Peyer's patch (tissue), 4 donors: ENCODE data around the gene ZNF576. TPM values are rescaled to one million over a fixed set of nuclear protein-coding genes. Genes with fewer than 3 reads are reported as not detected.

Experiments
- DNase-seq, 3 donors: peaks; one replicate each; pipeline ENCODE4 v3.0.0-alpha.2; 2017 to 2019
- H3K27ac ChIP-seq, 4 donors: fragments of 200-600 bp; sonication (generic); one replicate each; pipeline ENCODE4 v1.5.1; 2016 to 2019
- H3K27me3 ChIP-seq, 2 donors: fragments of 200-600 bp; sonication (generic); one replicate each; pipeline ENCODE4 v1.5.1; 2019
- H3K36me3 ChIP-seq, 3 donors: fragments of 200-600 bp; sonication (generic); one replicate each; pipeline ENCODE4 v1.5.1; 2016 to 2019
- H3K4me1 ChIP-seq, 4 donors: fragments of 200-600 bp; sonication (generic); one replicate each; pipeline ENCODE4 v1.5.1; 2016 to 2019
- H3K4me3 ChIP-seq, 4 donors: fragments of 200-600 bp; sonication (generic); 1 replicate in 3 of 4; 2 replicates in 1 of 4; pipeline ENCODE4 v1.5.1; 2016 to 2019; ENCODE audit warnings: mild to moderate bottlenecking in 1 of 4
- H3K9me3 ChIP-seq, 4 donors: fragments of 200-600 bp; sonication (generic); one replicate each; pipeline ENCODE4 v1.5.1; 2016 to 2019; ENCODE audit warnings: mild to moderate bottlenecking in 1 of 4
- CTCF ChIP-seq, 6 experiments: fragments of 450-650 bp in 4 of 6; fragments of 200-600 bp in 2 of 6; sonication (generic) in 1 of 6; IDR thresholded peaks; one replicate each; pipeline ENCODE4 v1.5.1; 2017 to 2019; ENCODE audit warnings: antibody characterized with exemption in 6 of 6, mild to moderate bottlenecking in 3 of 6, moderate library complexity in 1 of 6
- POLR2A ChIP-seq, 2 donors: fragments of 450-650 bp; IDR thresholded peaks; one replicate each; pipeline ENCODE4 v1.5.1; 2017; ENCODE audit warnings: antibody characterized with exemption in 2 of 2, mild to moderate bottlenecking in 2 of 2, moderate library complexity in 2 of 2
- total RNA-seq, 4 donors: library from RNA; depleted of rRNA; stranded (reverse); fragments of >200 nt; gene quantifications; one replicate each; pipeline ENCODE4 v1.1.0, GENCODE V29; 2016

Gene ZNF576
- total RNA-seq, 4 donors from 2014 or later, result 6.6 to 21.9 (median 16.5) TPM

- Histone ChIP-seq H3K27me3 (no peaks in the 10 kb centered on the region), H3K36me3 (no peaks in the 10 kb centered on the region), H3K27ac (peak overlapping the region in 3 of 4 donors; percentile 22 to 81 (median 62)), H3K4me1 (peaks cover 0 to 12% (median 9%) of the 10 kb centered on the region in 4 donors), H3K9me3 (no peaks in the 10 kb centered on the region), H3K4me3 (peak overlapping the region; percentile 57 to 87 (median 73))
- DNase-seq, result peak in 1 of 3 donors; percentile 54
- TF ChIP-seq POLR2A (IDR thresholded peaks at IDR 0.05) (no peak), CTCF (IDR thresholded peaks at IDR 0.05) (no peak)
Measured at GRCh38 chr19:43575955-43576878, 20.2 kb upstream of the ZNF576 start.

GRCh38 chr19:43578787-43579186 is 17.6 kb upstream of the ZNF576 start:
- no peak overlapping the region for H3K27ac ChIP-seq
- H3K36me3 ChIP-seq, result no peaks in the 10 kb centered on the region
- H3K27me3 ChIP-seq, result no peaks in the 10 kb centered on the region
- H3K4me3 ChIP-seq, result no peak overlapping the region
- TF ChIP-seq POLR2A (IDR thresholded peaks at IDR 0.05) (no peak), CTCF (IDR thresholded peaks at IDR 0.05) (no peak)
- H3K4me1 ChIP-seq, result peaks cover 0 to 12% (median 9%) of the 10 kb centered on the region in 4 donors
- H3K9me3 ChIP-seq, result no peaks in the 10 kb centered on the region
- DNase-seq, result no peak

GRCh38 chr19:43581467-43581866 is 14.9 kb upstream of the ZNF576 start:
- H3K36me3 ChIP-seq, result no peaks in the 10 kb centered on the region
- H3K4me1 ChIP-seq, result no peaks in the 10 kb centered on the region
- H3K4me3 ChIP-seq, result no peak overlapping the region
- DNase-seq, result no peak
- no peak for TF ChIP-seq POLR2A (IDR thresholded peaks at IDR 0.05)
- TF ChIP-seq CTCF (IDR thresholded peaks at IDR 0.05), result no peak
- H3K9me3 ChIP-seq, result no peaks in the 10 kb centered on the region
- no peaks in the 10 kb centered on the region for H3K27me3 ChIP-seq
- H3K27ac ChIP-seq, result no peak overlapping the region

- H3K36me3 ChIP-seq, result no peaks in the 10 kb centered on the region
- TF ChIP-seq CTCF (IDR thresholded peaks at IDR 0.05) (no peak), POLR2A (IDR thresholded peaks at IDR 0.05) (no peak)
- no peaks in the 10 kb centered on the region for H3K9me3 ChIP-seq
- no peaks in the 10 kb centered on the region for H3K27me3 ChIP-seq
- no peak overlapping the region for H3K4me3 ChIP-seq
- no peak for DNase-seq
- no peaks in the 10 kb centered on the region for H3K4me1 ChIP-seq
- H3K27ac ChIP-seq, result no peak overlapping the region
Measured at GRCh38 chr19:43582495-43582894, 13.9 kb upstream of the ZNF576 start.

- TF ChIP-seq POLR2A (IDR thresholded peaks at IDR 0.05) (no peak), CTCF (IDR thresholded peaks at IDR 0.05) (no peak)
- no peak overlapping the region for H3K27ac ChIP-seq
- DNase-seq, result no peak
Measured at GRCh38 chr19:43584484-43584883, 11.9 kb upstream of the ZNF576 start.

More at GRCh38 chr19:43584484-43584883, 11.9 kb upstream of the ZNF576 start:
- Histone ChIP-seq H3K4me3 (no peak overlapping the region), H3K27me3 (no peaks in the 10 kb centered on the region), H3K36me3 (no peaks in the 10 kb centered on the region), H3K9me3 (no peaks in the 10 kb centered on the region), H3K4me1 (no peaks in the 10 kb centered on the region)
